NCI-H2081 treated with DMSO at 0.1 percent for 48 hours (cell line): ENCODE measurements around the gene AS3MT.
"Not testable (repeated sequence)": the region's sequence is repeated elsewhere in the genome, so short reads cannot be mapped to it uniquely, and the experiment has no call there.

ENCODE experiments used
- DNase-seq: peaks from one replicate; lab custom pipeline; 2025; lab: John Stamatoyannopoulos, UW

AS3MT gene

GRCh38 chr10:102855731-102856436, 13.4 kb upstream of the AS3MT start:
- not testable (repeated sequence) for DNase-seq

- DNase-seq, result no peak
Observed at GRCh38 chr10:102856758-102857424, 12.4 kb upstream of the AS3MT start.

DNA sequence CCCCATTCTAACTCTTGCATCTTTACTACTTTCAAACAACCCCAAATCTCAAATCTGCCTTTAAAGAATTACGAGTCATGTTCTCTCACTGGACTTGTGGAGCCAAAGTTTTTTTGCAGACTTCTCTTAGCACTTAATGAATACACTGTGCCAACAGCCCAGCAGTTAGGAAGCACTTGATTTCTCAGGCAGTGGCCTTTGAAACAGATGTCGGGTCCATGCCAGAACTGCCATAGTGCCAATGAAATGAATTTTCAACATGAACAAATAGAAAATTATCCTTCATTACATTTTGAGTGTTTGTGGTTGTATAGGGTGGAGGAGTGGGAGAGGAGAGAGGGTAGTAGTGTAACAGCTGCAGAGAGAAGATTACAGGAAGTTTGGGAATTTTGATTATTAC, 9.4 kb upstream of the AS3MT start:
- DNase-seq, result peak; percentile 8

- no peak for DNase-seq
Observed at GRCh38 chr10:102863660-102864059, 5.6 kb upstream of the AS3MT start.

DNA sequence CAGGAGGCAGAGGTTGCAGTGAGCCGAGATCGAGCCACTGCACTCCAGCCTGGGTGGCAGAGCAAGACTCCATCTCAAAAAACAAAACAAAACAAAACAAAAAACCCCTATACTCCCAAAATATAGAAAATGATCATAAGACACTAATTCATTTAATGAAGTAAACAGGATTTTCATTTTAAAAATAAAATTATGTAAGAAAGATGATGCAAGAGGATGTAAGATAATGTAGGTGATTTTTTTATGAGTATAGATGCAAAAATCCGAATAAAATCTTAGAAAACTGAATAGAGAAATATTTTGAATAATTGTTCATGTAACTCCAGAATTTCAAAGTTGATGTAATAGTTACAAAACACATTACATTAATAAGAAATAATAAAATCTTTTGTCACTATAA, 3.6 kb upstream of the AS3MT start:
- no peak for DNase-seq

GRCh38 chr10:102868911-102869257, 386 bp upstream of the AS3MT start:
- DNase-seq, result no peak

DNA sequence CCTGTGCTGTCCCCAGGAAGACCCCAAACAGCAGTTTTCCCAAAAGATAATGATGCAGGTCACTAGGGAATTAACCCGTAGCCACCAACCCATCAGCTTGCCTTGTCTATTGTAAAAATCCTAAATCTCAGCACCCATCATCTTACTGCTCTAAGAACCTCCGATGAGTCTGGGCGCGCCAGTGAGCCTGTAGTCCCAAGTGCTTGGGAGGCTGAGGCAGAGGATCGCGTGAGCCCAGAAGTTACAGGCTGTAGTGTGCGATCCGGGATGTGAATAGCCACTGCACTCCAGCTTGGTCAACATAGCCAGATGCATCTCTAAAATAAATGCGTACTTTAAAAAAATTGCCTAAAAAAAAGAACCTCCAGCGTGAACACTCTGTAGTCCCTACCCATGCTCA, 951 bp downstream of the AS3MT start:
- no peak for DNase-seq

GRCh38 chr10:102872163-102872562, 2.9 kb downstream of the AS3MT start:
- DNase-seq, result no peak

- no peak for DNase-seq
Observed at GRCh38 chr10:102876747-102877153, 7.5 kb downstream of the AS3MT start.

- DNase-seq, result no peak
Observed at GRCh38 chr10:102878629-102879028, 9.4 kb downstream of the AS3MT start.

DNA sequence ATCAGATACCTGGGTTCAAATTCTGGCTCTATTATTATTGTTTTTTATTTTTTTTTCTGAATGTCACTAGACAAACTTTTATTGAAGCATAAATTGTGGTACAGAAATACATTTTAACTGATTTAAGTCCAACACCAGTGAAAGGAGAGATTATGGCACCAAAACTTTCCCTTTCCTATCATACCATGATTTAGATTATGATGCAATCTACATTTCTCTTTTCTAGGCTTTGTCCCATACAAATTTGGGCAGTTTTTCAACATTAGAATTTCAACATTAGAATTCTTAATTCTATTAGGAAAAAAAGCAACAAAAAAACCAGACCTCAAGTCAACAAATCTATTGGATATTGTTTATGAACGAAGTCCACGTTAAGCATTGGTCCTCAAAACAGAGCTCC, 11.0 kb downstream of the AS3MT start:
- no peak for DNase-seq

DNA sequence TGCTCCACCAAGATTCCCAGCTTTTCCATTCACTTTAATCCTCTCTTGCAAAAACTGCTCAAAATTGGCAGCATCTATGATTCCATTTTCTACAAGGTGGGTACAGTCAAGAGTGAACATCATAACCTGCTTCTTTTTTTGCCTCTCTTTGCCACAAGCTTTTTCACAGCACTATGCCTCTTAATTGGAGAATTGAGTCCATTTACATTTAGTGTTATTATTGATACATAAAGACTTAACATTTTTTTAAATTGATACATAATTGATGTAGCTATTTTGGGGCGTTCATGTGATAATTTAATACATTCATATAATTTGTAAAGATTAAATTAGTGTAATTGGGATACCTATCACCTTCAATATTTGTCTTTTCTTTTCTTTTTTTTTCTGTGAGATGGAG, 18.8 kb downstream of the AS3MT start:
- no peak for DNase-seq

- DNase-seq, result no peak
Observed at GRCh38 chr10:102894466-102895213, 25.4 kb downstream of the AS3MT start.

- no peak for DNase-seq
Observed at GRCh38 chr10:102900006-102900405, 30.7 kb downstream of the AS3MT start.

DNA sequence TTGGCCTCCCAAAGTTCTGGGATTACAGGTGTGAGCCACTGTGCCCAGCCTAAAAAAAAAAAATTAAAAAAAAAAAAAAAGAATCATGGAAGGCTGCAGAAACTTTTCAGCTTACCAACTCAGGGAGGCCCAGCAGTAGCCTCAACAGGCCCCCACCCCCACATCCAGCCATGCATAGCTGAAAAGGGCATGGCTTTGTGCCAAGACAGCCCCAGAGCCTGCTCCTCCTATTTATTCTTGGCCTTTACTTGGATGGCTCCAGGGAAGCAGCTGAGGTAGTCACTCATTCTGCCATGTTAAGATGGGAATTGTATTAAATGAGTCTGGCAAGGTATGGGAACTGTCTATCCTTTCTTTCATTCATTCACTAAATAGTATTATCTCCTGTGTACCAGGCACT, 35.1 kb downstream of the AS3MT start:
- DNase-seq, result no peak

DNA sequence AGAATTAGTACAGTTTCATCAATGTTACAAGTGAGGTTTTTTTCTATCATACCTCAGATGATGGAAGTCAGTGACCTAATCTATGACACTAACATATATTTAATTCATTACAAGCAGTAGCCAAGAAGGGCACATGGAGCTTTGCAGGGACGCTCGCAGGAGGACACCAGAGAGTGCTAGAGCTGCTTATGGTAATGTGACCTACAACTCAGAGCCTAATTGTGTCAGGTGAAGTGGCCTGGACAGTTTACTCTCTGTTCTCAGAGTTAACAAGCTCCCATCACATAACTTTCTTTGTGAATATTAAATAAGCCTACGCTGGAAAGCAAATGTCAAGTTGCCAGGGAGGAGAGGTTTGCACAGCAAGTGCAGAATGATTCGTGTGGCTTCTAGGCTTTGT, 37.2 kb downstream of the AS3MT start:
- DNase-seq, result no peak

GRCh38 chr10:102914781-102915180, 45.5 kb downstream of the AS3MT start:
- DNase-seq, result no peak

DNA sequence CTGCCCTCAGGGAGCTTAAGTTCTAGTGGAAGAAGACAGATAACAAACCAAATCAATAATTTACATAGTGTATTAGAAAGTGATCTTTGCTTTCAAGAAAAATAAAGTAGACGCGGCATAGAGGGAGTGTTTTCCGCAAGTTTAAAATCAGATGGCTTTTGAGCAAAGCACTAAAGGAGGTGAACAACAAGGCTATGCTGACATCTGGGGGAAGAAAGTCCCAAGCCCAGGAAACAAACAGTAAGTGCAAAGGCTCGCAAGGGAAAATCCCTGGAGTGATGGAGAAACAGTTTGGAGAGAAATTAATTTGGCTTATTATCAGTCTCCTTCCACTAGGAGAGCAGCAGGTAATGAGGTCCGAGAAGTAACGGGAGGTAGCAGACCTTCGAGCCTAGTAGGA, 46.9 kb downstream of the AS3MT start:
- DNase-seq, result no peak

- DNase-seq, result no peak
Observed at GRCh38 chr10:102917314-102917961, 48.2 kb downstream of the AS3MT start.

DNA sequence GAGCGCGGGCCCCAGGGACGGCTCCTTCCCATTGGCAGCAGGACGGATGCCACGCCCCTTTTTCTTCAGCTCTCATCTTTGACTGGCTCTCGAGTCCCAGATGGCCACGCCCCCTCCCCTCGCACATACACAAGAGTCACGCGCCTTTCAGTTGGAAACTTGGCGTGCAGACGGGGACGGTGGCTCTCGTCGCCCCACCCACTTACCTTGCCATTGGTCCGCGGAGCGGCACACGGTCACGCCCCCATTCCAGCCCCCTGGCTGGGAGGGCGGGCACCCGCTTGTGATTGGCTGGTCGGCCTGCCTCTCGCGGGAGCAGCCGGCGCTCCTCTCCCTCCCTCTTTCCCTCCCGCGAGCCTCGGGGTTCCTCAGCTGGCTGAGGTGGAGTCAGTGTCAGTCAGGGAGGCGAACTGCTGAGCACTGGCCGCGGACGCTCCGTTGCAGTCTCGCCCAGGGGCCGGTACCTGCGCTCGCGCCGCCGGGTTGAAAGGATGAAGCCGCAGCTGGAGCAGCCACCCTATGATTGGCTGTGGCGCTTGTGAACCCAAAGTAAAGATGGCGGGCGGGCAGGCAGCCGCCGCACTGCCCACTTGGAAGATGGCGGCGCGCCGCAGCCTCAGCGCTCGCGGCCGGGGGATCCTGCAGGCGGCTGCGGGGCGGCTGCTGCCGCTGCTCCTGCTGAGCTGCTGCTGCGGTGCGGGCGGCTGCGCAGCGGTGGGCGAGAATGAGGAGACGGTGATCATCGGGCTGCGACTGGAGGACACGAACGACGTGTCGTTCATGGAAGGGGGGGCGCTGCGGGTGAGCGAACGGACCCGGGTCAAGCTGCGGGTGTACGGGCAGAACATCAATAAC, 48.9 kb downstream of the AS3MT start, which contains the start of gene CNNM2:
Gene CNNM2, plus strand, starts transcription at position 333 of the 855 bp plus-strand sequence. Its CDS starts 187 bp downstream, at position 520.
- peak; percentile 94 for DNase-seq

- DNase-seq, result no peak
Observed at GRCh38 chr10:102918817-102919245, 49.6 kb downstream of the AS3MT start.
